ENCODE measurements around the gene TLE4. TPM values are rescaled to one million over a fixed set of nuclear protein-coding genes. Genes with fewer than 3 reads are reported as not detected.

TLE4 gene
- total and polyA plus RNA-seq, 2 experiments from 2014 or later: 45.8 to 72.9 TPM

GRCh38 chr9:79581794-79582193 is 10.0 kb downstream of the TLE4 start:
- Mint-ChIP-seq H3K4me3 (no peak overlapping the region), H3K27ac (peak overlapping the region; percentile 11; the same call in 1 of the 2 replicates), H3K27me3 (ENCODE audit: insufficient read depth, low read depth, poor library complexity) (peaks cover 5% of the 10 kb centered on the region), H3K4me1 (peaks cover 45% of the 10 kb centered on the region), H3K36me3 (ENCODE audit: low read depth) (no peaks in the 10 kb centered on the region; the same call in 2 of the 3 replicates), H3K9me3 (no peaks in the 10 kb centered on the region; the same call in 2 of the 3 replicates)
- H3F3A ChIP-seq (replicated peaks; ENCODE audit: low read depth): no peaks in the 10 kb centered on the region
- peak overlapping the region; percentile 17; the same call in 1 of the 2 replicates for H3K4me2 ChIP-seq
- H3K9me2 ChIP-seq (ENCODE audit: insufficient read depth): no peaks in the 10 kb centered on the region
- H3K79me2 ChIP-seq (replicated peaks; ENCODE audit: insufficient read depth): peaks cover 97% of the 10 kb centered on the region
- peak; percentile 41 for ATAC-seq
- DNase-seq (ENCODE audit: low spot score): no peak
- 0 out of 2 replicates have a peak overlapping the region, but pooled peaks have one; percentile 5 for H3K4me3 ChIP-seq
- peak overlapping the region; percentile 30; the same call in 1 of the 2 replicates for H3K27ac ChIP-seq (ENCODE audit: low read depth)
- peaks cover 15% of the 10 kb centered on the region for H4K20me1 ChIP-seq (replicated peaks; ENCODE audit: insufficient read depth)
- H3K4me1 ChIP-seq (ENCODE audit: insufficient read depth): peaks cover 33% of the 10 kb centered on the region
- H3K27me3 ChIP-seq (ENCODE audit: insufficient read depth): no peaks in the 10 kb centered on the region
- no peak for TF ChIP-seq ZNF331 (CRISPR knock-in tag; IDR thresholded peaks at IDR 0.05; ENCODE audit: low read depth)
- TF ChIP-seq ZNF114 (CRISPR knock-in tag; IDR thresholded peaks at IDR 0.05): no peak
- TF ChIP-seq ETS1 (IDR thresholded peaks at IDR 0.05): no peak
- no peaks in the 10 kb centered on the region; the same call in 1 of the 2 replicates for H3K36me3 ChIP-seq (ENCODE audit: insufficient read depth)
- H2AFZ ChIP-seq: no peak overlapping the region

GRCh38 chr9:79583952-79584654 is 12.3 kb downstream of the TLE4 start:
- Histone ChIP-seq H2AFZ (no peak overlapping the region), H3K9me2 (ENCODE audit: insufficient read depth) (no peaks in the 10 kb centered on the region), H3K27me3 (ENCODE audit: insufficient read depth) (no peaks in the 10 kb centered on the region), H3K79me2 (replicated peaks; ENCODE audit: insufficient read depth) (peaks cover 95% of the 10 kb centered on the region), H3K36me3 (ENCODE audit: insufficient read depth) (no peaks in the 10 kb centered on the region), H3F3A (replicated peaks; ENCODE audit: low read depth) (no peaks in the 10 kb centered on the region), H3K4me1 (ENCODE audit: insufficient read depth) (peaks cover 33% of the 10 kb centered on the region), H3K4me2 (peak overlapping the region; percentile 45; the same call in 1 of the 2 replicates), H3K27ac (ENCODE audit: low read depth) (no peak overlapping the region), H3K4me3 (no peak overlapping the region), H4K20me1 (replicated peaks; ENCODE audit: insufficient read depth) (peaks cover 25% of the 10 kb centered on the region)
- Mint-ChIP-seq H3K9me3 (no peaks in the 10 kb centered on the region; the same call in 2 of the 3 replicates), H3K27me3 (ENCODE audit: insufficient read depth, low read depth, poor library complexity) (peaks cover 5% of the 10 kb centered on the region), H3K36me3 (ENCODE audit: low read depth) (peaks cover 8% of the 10 kb centered on the region; the same call in 2 of the 3 replicates), H3K4me1 (peaks cover 36% of the 10 kb centered on the region), H3K27ac (peak overlapping the region; percentile 63; the same call in 1 of the 2 replicates), H3K4me3 (no peak overlapping the region)
- peak; percentile 41 for DNase-seq (ENCODE audit: low spot score)
- ATAC-seq: peak; percentile 85
- TF ChIP-seq, protein P1, sequence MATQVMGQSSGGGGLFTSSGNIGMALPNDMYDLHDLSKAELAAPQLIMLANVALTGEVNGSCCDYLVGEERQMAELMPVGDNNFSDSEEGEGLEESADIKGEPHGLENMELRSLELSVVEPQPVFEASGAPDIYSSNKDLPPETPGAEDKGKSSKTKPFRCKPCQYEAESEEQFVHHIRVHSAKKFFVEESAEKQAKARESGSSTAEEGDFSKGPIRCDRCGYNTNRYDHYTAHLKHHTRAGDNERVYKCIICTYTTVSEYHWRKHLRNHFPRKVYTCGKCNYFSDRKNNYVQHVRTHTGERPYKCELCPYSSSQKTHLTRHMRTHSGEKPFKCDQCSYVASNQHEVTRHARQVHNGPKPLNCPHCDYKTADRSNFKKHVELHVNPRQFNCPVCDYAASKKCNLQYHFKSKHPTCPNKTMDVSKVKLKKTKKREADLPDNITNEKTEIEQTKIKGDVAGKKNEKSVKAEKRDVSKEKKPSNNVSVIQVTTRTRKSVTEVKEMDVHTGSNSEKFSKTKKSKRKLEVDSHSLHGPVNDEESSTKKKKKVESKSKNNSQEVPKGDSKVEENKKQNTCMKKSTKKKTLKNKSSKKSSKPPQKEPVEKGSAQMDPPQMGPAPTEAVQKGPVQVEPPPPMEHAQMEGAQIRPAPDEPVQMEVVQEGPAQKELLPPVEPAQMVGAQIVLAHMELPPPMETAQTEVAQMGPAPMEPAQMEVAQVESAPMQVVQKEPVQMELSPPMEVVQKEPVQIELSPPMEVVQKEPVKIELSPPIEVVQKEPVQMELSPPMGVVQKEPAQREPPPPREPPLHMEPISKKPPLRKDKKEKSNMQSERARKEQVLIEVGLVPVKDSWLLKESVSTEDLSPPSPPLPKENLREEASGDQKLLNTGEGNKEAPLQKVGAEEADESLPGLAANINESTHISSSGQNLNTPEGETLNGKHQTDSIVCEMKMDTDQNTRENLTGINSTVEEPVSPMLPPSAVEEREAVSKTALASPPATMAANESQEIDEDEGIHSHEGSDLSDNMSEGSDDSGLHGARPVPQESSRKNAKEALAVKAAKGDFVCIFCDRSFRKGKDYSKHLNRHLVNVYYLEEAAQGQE (IDR thresholded peaks at IDR 0.05; ENCODE audit: unreplicated experiment): no peak
- TF ChIP-seq STAT1 (IDR thresholded peaks at IDR 0.05; ENCODE audit: unreplicated experiment) (no peak), ZNF114 (CRISPR knock-in tag; IDR thresholded peaks at IDR 0.05) (no peak), POLR2AphosphoS5 (IDR thresholded peaks at IDR 0.05; ENCODE audit: low read depth) (no peak), NANOG (IDR thresholded peaks at IDR 0.05; ENCODE audit: borderline replicate concordance) (no peak), CREB1 (CRISPR knock-in tag; IDR thresholded peaks at IDR 0.05; ENCODE audit: low read depth) (no peak), ETS1 (IDR thresholded peaks at IDR 0.05) (no peak), EZH2phosphoT487 (IDR thresholded peaks at IDR 0.05; ENCODE audit: unreplicated experiment) (no peak)

All from GM23338 (cell line).